Measurements from ENCODE around the gene CRYBG2. TPM values are rescaled to one million over a fixed set of nuclear protein-coding genes. Genes with fewer than 3 reads are reported as not detected.

CRYBG2 gene
- total and polyA plus RNA-seq, 2 of the 8 experiments (the other 6 are each of a cell fraction or from before 2014, with no cell fraction given) = 14.2 to 17.0 TPM

DNA sequence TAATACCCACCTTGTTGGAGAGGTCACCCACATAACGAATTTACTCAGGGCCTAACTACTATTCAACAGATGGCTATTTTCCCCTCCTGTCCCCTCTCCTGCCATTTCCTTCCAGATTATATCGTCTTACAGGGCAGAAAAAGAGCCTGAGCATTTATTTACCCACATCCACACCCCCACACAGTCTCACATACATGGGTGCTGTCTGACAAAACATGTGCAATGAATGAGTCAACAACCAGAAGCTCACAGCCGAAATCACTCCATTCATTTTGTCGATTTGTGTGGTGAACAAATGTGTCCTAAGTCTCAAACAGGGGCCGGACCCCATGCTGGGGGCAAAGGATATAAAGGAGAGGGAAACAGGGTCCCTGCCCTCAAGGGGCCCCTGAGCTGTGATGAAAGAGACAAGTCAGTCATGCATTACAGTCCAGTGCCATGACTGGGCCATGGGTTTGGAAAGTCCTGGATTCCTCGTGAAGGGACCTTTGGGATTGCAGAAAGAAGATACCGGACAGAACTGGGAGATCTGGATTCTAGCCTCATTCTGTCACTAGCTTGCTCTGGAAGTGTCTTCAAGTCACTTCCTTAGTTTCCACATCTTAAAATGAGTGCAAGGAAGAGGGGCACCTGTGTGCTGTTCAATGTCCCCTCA, 35.0 kb upstream of the CRYBG2 start:
- H4K20me1 ChIP-seq (replicated peaks in 1 of 2; ENCODE audit: control insufficient read depth in 1 of 2, insufficient read depth in 2 of 2, low read length in 2 of 2) = no peaks in the 10 kb centered on the region
- H3K4ac ChIP-seq (replicated peaks; ENCODE audit: insufficient read length, low read depth, low read length) = no peak overlapping the region
- peak overlapping the region; percentile 15; the same call in 1 of the 2 replicates for H2AFZ ChIP-seq (ENCODE audit: low read length)
- TF ChIP-seq E2F6 (IDR thresholded peaks at IDR 0.05) (no peak), ASH2L (IDR thresholded peaks at IDR 0.05; ENCODE audit: low read length) (no peak), NRF1 (IDR thresholded peaks at IDR 0.05; ENCODE audit: low read depth, low read length) (no peak), MAFK (IDR thresholded peaks at IDR 0.05; ENCODE audit: low read depth, low read length) (no peak), HDAC2 (IDR thresholded peaks at IDR 0.05; ENCODE audit: borderline replicate concordance in 1 of 2, low read depth in 2 of 2, low read length in 2 of 2) (no peak), KDM5A (IDR thresholded peaks at IDR 0.05; ENCODE audit: low read length) (no peak), CTBP2 (IDR thresholded peaks at IDR 0.05; ENCODE audit: borderline replicate concordance, insufficient read depth, insufficient read length, low read length) (no peak), PHF8 (conservative IDR thresholded peaks at IDR 0.05; ENCODE audit: low read depth, low read length) (no peak)
- TF ChIP-seq, protein P1, sequence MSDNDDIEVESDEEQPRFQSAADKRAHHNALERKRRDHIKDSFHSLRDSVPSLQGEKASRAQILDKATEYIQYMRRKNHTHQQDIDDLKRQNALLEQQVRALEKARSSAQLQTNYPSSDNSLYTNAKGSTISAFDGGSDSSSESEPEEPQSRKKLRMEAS (IDR thresholded peaks at IDR 0.05) = no peak
- no peak overlapping the region for H3K27ac ChIP-seq (ENCODE audit: low read depth, low read length)
- no peak overlapping the region for H4K5ac ChIP-seq (ENCODE audit: insufficient read length, low read depth, low read length)
- no peak overlapping the region for H4K8ac ChIP-seq (ENCODE audit: extremely low read depth, insufficient read depth, low read length)
- no peak overlapping the region for H4K91ac ChIP-seq (replicated peaks; ENCODE audit: insufficient read length, low read length)
- no peaks in the 10 kb centered on the region for H3K9me3 ChIP-seq (ENCODE audit: insufficient read depth in 2 of 2, low read depth in 1 of 2, low read length in 1 of 2)
- no peak for DNase-seq (ENCODE audit: low read depth in 1 of 2, low spot score in 2 of 2)
- no peaks in the 10 kb centered on the region for H3K79me2 ChIP-seq (ENCODE audit: control insufficient read depth in 1 of 2, insufficient read depth in 2 of 2, low read length in 2 of 2)
- no peak overlapping the region for H2BK20ac ChIP-seq (ENCODE audit: low read length)
- no peaks in the 10 kb centered on the region; the same call in 1 of the 2 replicates for H3K79me1 ChIP-seq (ENCODE audit: low read depth, low read length)
- no peak overlapping the region for H2BK15ac ChIP-seq (ENCODE audit: low read length)
- H3K14ac ChIP-seq (ENCODE audit: insufficient read length) = no peak overlapping the region
- no peak overlapping the region for H3K18ac ChIP-seq (ENCODE audit: extremely low read depth, low read length)
- ChIA-PET CTCF (ENCODE audit: partially characterized antibody) (interaction anchor here (0.8 to 9.4 kb wide), 12 partner anchors 9 to 114 kb away, joined by 3 to 90 read pairs (median 4); no protein-coding TSS in a partner anchor), POLR2A (ENCODE audit: partially characterized antibody) (interaction anchor here (15.3 kb wide), 1 partner anchor 22 kb away, joined by 166 read pairs; the partner anchor contains the start of gene LIN28A)
- H3K56ac ChIP-seq (replicated peaks; ENCODE audit: insufficient read length, low read depth, low read length) = no peak overlapping the region
- 84% methylated on average over 7 of the region's 7 CpGs; no CpG with 5 or more reads in 1 of the 2 experiments for WGBS, 2 experiments (ENCODE audit: extremely low coverage in 1 of 2, insufficient coverage in 1 of 2, insufficient read length in 1 of 2, insufficient replicate concordance in 2 of 2, low coverage in 1 of 2, low lambda C conversion rate in 2 of 2, missing lambda C conversion rate in 1 of 2)
- H3K27me3 ChIP-seq (replicated peaks in 1 of 4; ENCODE audit: control insufficient read depth in 3 of 4, extremely low read depth in 1 of 4, insufficient read depth in 3 of 4, low read length in 3 of 4) = no peaks in the 10 kb centered on the region
- H2AK5ac ChIP-seq (ENCODE audit: low read depth, low read length) = no peak overlapping the region
- H3K4me1 ChIP-seq (replicated peaks in 1 of 4; ENCODE audit: control insufficient read depth in 3 of 4, insufficient read depth in 4 of 4, low read length in 3 of 4) = peaks cover 1 to 10% (median 3%) of the 10 kb centered on the region in 4 experiments; a peak in 6 of 7 replicates
- no peak for FAIRE-seq
- no peak overlapping the region for H2BK5ac ChIP-seq (ENCODE audit: low read depth, low read length)
- H2BK12ac ChIP-seq (ENCODE audit: low read depth, low read length) = no peak overlapping the region
- H2BK120ac ChIP-seq (replicated peaks; ENCODE audit: low read depth, low read length) = no peak overlapping the region
- no peak overlapping the region for H3K4me2 ChIP-seq (ENCODE audit: insufficient read depth in 1 of 2, low read depth in 2 of 2, low read length in 2 of 2)
- no peak overlapping the region for H3K4me3 ChIP-seq (ENCODE audit: extremely low read depth in 1 of 4, insufficient read depth in 2 of 4, low read depth in 3 of 4, low read length in 4 of 4)
- no peaks in the 10 kb centered on the region; the same call in 1 of the 2 replicates for H3K23me2 ChIP-seq (ENCODE audit: low read depth, low read length)
- H3K23ac ChIP-seq (ENCODE audit: insufficient read length) = no peak overlapping the region
- no peaks in the 10 kb centered on the region for H3K36me3 ChIP-seq (ENCODE audit: control insufficient read depth in 2 of 4, insufficient read depth in 4 of 4, low read length in 3 of 4)
- H3K9ac ChIP-seq (replicated peaks in 1 of 4; ENCODE audit: extremely low read depth in 1 of 4, low read depth in 3 of 4, low read length in 3 of 4) = no peak overlapping the region
